KG1 (cell line): Measurements from ENCODE around the gene AFAP1.

Experiments
- DNase-seq: peaks from one replicate; lab custom pipeline; 2025; lab: John Stamatoyannopoulos, UW

AFAP1 gene

GRCh38 chr4:7967501-7968261 lies 28.0 kb upstream of the AFAP1 start:
- DNase-seq, result no peak

DNA sequence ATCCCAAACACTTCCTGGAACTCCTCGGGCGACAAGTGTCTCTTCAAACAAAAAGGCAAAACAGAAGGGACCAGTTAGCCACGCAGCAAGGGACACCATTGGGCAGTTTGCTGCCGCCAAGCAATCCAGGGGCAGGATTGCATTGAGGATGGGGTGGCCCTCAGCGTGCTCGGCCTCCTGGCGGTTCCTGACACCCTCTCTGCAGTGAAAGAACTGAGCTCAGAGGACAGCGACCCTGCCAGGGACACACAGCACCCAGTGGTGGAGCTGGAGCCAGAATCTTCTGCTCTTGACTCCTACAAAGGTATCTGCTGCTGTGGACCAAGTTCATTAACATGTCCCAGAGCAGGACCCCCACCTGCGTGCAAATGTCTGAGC lies 27.4 kb upstream of the AFAP1 start:
- no peak for DNase-seq

- DNase-seq, result no peak
Observed at GRCh38 chr4:7966281-7967062, 26.8 kb upstream of the AFAP1 start.

DNA sequence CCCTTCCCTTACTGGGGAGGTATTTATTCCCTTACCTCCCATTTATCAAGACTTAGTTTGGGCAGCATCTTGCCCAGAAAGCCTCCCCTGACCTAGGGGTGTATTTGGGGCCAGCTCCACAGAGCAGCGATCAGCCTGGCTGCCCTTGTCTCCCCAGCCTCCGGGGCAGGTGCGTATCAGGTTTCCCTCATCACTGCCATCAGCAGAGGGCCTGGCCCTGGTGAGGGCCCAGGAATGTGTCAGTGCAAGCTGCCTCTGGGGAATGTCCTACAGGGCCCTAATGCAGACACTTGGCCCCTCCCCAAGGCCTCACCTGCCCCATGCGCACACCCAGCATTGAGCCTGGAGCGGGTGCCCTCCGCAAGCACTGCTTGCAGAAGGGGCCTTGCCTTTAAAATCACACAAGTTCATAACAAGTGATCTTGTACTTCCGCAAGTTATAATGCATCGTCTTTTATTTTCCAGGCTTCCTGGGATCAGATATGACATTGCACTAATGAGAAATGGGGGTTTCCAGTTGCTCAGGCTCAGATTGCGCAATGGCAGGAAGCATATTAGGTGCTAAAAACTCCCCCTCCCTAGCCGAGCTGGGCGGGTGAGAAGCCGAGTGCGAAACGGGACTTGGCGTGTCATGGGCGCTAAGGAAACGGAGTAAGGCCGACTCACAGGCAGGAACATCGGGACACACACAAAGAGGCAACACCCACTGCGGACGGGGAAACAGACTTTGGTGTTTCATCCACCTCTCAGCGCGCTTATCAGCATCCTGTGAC lies 25.4 kb upstream of the AFAP1 start:
- DNase-seq, result no peak

GRCh38 chr4:7964459-7964858 lies 24.8 kb upstream of the AFAP1 start:
- DNase-seq, result no peak

GRCh38 chr4:7963691-7964090 lies 24.0 kb upstream of the AFAP1 start:
- DNase-seq, result no peak

DNA sequence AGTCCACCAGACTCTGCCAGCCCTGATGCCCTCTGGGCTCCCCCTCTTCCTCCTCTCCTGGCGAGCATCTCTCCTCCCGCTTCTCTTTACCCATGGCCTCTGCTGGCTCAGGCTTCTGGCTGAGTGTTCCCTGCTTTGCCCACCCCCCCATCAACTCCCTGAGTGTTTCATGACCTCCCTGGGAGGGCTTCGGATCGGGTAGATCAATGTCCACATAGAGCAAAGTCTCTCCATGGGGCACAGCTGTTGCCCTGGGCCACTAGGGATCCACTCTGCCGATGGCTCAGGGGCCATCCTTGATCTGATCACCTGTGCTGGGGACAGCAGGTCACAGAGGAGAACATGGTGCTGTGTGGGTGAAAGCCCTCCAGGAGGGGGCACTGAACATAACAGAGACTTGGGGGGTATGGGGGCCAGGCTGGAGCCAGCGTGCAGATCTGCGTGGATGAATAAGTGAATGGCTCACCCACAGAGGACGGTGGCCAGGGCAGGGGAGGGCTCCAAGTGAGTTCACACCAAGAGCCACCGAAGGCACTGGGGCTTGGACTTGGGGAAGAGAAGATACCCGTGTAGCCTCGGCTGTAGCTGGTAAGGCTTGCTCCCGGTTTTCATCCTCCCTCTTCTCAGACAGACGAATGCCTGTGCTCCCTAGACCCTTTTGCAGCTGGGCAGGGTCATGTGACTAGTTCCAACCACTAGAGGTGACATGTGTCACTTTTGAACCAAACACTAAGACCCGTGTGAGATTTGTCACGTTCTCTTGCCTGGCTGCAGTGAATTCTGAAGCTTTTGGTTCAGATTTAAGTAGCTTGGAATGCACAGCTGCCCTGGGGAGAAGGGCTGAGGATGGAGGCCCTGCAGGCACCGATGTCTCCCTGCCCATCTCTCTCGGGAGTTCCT lies 23.2 kb upstream of the AFAP1 start:
- no peak for DNase-seq

GRCh38 chr4:7960790-7961655 lies 21.4 kb upstream of the AFAP1 start:
- peak; percentile 33 for DNase-seq

GRCh38 chr4:7960017-7960789 lies 20.5 kb upstream of the AFAP1 start:
- DNase-seq, result no peak

DNA sequence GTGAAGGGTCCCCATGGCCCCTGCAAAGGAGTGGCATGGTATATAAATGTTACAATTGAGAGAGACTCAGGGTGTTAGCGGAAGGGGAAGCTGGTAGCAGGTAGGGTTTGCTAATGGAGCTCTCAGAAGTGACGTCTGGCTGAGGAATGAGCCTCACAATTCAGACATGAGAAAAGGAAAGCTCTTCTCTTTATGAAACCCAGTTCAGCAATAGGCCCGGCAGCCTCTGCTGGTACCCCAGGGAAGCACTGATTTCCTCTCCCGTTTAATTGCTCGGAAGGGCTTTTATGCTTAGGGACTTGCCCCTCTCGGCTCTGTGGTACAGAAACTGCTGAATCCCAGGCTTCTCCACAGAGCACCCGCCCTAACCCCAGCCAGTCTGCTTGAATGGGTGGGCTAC lies 19.4 kb upstream of the AFAP1 start:
- DNase-seq, result no peak

DNA sequence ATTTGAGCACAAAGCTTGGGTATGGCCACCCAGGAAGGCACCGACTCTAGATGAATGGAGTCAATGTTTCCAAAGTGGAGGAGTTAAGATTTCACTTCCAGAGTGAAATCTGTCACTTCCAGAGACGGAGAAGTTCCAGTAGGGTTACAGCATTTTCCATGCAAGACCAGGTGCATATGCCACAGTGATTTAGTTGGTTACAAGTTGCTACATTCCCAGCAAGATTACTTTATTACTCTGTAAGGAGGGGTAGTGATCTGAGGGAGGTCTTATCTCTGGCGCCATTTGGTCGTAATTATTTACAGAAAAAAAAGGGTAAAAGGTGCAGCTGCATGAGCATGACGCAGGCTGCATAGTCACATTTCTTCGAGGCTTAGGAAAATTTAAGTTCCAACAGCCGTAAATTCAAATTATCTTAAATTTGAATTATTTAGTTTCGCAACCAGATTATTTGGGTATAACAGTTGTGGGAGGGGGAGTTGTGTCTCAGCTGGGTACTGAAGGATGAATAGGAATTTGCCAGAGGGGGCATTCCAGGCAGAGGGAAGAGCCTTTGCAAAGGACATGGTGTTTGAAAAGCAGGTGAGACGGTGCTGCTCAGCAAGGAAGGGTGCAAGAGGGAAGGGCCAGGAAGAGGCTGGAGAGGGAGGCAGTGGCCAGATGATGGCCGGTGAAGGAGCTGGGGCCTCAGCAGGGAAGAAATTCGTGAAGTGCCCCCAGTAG lies 17.4 kb upstream of the AFAP1 start:
- no peak for DNase-seq

DNA sequence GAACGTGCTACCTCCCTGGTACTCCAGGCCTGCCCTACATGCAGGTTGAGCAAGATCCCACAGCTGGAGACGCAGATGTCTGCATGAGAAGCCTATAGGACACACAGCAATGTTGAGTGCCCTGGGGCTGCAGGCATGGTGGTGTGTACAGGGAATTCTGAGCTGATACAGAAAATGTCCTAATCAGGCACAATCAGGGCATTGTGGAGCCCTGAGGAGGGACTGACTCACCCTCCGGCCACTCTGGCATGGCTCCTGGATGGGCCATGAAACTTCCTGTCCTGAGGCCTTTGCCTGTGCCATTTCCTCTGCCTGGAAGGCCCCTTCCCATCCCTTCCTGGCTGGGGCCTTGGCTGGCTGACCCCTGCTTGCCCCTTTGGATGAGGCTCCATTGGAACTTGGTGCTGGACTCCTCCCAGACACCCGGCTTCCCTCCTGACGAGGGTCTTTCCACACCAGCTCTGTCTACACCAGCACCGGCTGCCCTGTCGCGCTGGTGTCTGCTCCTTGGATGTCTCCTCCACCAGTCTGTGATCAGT lies 16.7 kb upstream of the AFAP1 start:
- no peak for DNase-seq

GRCh38 chr4:7955393-7955792 lies 15.7 kb upstream of the AFAP1 start:
- no peak for DNase-seq

DNA sequence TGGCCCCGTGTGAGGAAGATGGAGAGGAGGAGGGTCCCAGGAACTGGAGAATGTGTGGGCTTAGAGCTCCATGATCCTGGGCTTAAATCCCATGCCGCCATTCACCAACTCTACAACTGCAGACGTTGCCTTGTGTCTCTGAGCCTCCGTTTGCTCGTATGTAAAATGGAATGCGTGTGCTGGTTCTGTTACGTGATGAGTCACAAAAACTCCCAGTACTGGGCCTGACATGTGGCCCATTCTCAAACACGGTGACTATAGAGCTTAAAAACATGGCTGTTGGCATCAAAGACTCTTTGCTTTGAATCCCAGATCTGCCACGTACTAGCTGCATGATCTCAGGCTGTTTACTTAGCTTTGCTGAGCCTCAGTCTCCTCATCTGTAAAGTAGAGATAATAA lies 13.0 kb upstream of the AFAP1 start:
- no peak for DNase-seq

- DNase-seq, result no peak
Observed at GRCh38 chr4:7950301-7951092, 10.8 kb upstream of the AFAP1 start.

- no peak for DNase-seq
Observed at GRCh38 chr4:7949759-7950158, 10.1 kb upstream of the AFAP1 start.

DNA sequence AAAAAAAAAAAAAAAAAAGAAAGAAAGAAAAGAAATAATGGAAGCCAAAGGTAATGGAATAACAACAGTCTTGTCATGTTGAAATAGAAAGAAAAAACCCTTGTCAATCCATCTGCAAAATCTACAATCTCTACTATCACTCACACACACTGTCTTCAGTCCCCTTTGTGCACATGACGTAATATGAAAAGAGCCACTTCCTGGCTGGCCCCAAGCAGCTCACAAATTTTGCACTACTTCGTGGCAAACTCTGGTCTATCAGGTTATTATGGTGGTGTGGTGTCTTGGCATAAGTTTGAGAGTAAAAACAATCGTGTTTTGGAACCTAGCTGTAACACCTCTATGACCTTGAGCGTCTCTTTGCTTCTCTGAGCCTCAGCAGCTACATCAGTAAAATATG lies 8.3 kb upstream of the AFAP1 start:
- no peak for DNase-seq

GRCh38 chr4:7945709-7946380 lies 6.2 kb upstream of the AFAP1 start:
- DNase-seq, result no peak
